Fibroblast of the conjunctiva (primary cell): ENCODE results near the gene TPBGL.
"Not testable (repeated sequence)": the region's sequence is repeated elsewhere in the genome, so short reads cannot be mapped to it uniquely, and the experiment has no call there.

ENCODE experiments used
- DNase-seq: peaks from one replicate; pipeline ENCODE4 v3.0.0-alpha.2; 2010; ENCODE audit warnings: low read depth

Gene TPBGL

DNA sequence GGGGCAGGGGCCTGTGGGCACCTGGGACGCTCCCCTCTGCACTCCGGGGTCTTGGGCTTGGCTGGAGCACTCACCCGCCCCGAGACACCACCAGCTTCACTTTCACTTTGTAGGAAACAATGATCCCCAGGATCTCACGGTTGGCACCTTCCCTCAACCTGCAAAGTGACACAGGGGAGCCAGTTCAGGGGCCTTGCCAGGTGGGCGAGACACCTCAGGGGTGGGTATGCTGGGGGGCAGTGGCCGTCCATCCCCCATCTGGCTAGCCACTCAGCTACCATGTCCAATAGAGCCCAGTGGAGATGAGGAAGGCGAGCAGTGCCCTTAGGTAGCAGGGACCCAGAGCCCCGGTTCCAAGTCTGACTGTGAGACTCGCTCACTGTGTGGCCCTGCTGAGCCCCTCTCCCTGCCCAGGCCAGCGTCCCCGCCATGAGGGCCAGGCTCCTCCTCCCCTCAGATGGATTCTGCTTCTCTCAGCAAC lies 32.3 kb downstream of the TPBGL start:
- DNase-seq: no peak

DNA sequence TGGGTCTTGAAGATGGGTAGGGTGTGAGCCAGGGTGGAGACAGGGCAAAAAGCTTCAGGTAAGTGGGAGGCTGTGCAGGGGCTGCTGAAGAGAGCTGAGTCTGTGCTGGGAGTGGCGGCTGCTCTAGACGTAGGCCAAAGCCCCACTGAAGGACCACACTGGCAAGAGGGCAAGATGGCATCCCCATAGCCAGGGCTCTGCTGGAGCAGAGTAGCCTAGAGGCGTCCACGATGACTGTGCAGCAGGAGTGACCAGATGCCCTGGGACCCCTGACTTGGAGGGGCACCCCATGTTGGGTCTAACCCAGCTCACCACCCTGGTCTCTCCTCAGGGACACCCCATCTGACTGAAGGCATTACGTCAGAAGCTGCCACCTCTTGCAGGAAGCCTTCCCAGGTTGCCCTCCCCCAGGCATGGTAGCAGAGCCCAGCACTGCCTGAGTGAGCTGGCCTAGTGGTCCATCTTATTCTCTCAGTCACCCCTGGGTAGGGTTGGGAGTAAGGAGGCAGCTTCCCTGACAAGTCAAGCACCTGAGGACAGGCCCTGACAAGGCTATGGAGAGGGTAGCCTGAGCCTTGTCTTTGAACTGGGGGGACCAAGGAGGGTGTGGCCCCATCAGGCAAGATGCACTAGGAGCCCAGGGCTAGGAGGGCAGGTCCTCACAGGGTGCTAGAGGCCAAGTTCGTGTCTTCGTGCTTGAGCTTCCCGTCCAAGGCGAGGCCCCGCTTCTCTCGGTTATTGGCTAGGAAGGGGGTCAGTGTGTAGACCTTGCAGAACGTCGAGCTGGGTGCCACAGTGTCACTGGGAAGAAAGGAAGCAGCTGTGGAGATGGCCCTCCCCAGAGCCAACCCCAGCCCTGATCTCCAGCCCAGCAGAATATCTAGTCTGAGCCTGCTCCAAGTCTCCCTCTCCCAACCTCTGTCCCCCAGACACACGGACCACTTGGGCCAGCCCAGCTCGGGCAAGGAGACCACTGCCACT lies 33.1 kb downstream of the TPBGL start:
- DNase-seq: no peak

DNA sequence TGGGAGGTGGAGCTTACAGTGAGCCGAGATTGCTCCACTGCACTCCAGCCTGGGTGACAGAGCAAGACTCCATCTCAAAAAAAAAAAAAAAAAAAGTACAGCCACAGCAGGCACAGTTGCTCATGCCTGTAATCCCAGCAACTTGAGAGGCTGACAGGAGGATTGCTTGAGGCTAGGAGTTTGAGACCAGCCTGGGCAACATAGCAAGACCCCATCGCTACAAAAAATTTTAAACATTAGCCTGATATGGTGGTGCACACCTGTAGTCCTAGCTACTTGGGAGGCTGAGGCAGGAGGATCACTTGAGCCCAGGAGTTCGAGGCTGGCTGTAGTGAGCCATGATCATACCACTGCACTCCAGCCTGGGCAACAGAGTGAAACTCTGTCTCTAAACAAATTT lies 34.1 kb downstream of the TPBGL start:
- not testable (repeated sequence) for DNase-seq

DNA sequence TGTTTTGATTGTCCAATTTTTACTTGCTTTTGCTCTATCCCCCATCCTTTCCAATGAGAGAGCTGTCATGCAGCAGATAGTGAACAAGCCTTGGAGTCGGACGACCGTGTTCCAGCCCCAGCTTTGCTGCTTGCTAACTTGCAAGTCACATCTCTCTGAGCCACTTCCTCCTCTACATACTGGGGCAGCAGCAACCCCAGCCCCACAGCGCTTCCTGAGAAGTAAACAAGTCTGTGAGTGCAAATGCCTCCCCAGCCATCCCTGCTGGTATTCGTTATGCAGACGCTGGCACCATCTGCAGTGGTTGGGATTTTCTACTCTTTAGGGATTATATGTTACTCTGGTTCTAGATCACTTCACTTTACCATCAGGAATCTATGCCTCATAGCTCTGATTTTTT lies 35.0 kb downstream of the TPBGL start:
- no peak for DNase-seq

DNA sequence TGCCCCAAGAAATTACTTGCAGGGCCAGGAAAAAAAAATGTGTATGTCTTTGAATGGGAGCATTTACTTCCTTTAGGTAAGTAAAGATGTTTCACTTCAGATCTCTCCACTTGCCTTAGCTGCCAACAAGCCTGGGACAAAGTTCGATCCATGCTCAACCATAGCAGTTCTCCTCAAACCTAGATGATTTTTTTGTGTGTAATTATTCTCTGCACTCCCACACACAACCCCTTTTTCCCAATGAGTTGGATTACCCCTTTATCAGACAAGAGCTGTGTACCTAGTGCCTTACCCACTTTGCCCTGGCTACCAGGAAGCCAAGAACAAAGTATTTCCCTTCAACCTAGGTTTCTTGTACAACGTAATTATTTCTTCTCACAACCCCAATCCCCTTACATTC lies 35.6 kb downstream of the TPBGL start:
- no peak for DNase-seq

DNA sequence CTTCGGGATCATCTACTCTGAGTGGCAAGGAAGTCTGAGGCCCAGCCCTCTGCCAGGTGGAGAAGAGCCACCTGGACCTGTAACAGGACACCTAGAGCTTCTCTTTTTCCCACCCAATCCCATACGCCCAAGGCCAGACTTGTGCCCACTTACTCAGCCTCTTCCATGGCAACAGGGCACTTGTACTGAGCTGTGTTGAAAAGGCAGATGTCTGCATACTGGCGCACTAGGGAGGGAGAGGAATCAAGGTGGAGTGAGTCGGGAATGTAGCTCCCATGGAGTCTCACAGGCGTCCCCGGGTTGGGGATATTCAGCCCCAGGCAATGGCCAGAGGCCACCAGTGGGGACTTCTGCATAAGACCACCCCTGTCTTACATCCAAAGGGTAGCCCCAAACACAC lies 36.1 kb downstream of the TPBGL start:
- no peak for DNase-seq

DNA sequence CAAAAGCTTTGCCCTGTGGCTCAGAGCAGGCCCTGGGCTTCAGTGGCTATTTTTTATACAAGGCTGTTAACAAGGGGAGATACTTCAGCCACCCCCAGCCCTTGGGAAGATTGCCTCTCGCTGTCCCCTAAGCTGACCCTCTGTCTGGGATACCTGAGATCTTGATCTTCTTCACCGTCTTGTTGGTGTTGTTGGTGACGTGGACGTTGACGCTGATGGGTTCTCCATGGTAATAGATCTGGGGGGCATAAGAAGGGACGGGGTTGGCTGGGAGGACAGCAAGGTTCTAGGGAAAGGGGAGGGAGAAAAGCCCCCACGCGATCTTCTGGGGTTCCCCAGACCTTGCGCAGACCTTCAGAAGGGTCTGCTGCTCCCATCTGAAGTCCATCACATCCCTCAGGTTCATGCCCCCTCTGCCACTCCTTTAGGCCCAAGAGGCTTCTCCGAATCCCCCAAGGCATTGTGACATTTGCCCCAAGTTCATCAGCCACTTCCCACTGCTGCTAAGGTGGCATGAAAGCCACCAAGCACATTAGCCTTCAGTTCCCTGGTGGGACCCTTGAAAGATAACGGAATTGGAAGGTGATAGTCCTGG lies 36.7 kb downstream of the TPBGL start:
- no peak for DNase-seq

DNA sequence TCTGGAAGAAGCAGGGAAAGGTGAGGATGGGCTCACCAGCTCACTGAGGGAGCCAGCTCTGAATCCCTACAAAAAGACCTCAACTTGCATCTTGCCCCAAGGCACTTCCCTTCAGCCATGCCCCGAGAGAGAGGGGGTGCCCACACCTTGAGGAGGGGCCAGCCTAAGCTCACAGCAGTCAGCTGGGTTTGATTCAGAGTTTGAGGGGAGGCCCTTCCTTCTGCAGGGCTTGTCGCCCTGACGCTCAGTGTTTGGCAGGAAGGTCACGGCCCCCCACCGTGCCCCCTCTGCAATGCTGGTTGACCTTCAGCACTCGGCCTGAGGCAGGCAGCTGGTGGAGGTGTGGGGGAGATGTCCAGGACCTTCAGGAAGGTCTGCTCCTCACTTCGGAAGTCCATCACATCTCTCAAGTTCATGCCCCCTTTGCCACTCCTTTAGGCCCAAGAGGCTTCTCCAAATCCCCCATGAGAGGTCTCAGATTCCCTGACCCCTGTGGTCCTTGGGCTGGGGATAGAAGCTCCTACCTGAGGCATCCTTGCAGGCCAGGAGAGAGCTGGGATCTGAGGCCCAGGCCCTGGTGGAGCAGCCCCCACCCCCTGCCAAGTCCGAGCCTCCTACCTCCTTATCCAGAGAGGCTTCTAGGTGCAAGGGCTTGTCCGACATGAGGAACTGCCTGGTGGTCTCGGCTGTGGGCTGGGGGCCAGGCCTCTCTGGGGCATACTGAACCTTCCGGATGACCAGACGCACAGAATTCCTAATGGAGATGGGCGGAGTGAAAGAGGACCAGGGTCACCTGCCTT lies 37.6 kb downstream of the TPBGL start:
- no peak for DNase-seq

DNA sequence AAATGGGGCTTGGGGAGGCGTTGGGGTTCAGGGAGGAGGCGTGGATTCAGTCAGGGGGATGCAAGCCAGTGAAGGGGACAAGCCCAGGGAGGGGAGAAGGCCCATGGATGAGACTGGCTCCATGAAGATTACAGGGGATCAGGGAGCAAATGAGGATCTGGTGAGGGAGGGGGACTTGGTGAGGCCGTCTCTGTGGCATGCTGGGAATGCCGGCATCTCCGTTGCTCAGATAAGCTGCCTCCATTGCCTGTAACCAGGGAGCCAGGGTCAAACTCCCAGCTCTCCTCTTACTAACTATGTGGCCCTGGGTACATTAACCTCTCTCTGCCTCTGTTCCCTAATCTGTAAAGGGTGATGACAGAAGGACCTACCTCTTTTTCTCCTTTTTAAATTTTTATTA lies 38.7 kb downstream of the TPBGL start:
- no peak for DNase-seq

DNA sequence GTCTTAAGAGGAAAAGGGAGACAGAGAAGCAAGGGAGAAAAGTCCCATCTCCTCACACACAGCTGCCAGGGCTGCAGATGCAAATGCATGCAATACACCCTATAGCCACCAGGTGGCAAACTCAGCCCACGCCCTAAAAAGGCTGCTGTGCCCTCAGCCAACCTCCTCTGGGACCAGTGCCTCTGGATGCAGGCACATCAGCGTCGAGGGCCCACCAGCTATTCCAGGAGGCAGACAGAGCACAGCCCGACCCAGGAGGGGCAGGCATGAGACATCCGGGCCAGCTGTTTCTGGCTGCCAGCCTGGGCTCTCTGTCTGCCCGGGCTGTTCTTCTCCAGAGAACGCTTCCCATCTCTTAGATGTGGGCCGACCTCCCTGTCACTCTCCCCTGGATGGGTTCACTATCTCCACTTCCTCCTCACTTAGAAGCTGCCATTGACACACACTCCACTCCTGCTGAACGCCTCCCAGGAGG lies 39.7 kb downstream of the TPBGL start:
- DNase-seq: peak; percentile 43

DNA sequence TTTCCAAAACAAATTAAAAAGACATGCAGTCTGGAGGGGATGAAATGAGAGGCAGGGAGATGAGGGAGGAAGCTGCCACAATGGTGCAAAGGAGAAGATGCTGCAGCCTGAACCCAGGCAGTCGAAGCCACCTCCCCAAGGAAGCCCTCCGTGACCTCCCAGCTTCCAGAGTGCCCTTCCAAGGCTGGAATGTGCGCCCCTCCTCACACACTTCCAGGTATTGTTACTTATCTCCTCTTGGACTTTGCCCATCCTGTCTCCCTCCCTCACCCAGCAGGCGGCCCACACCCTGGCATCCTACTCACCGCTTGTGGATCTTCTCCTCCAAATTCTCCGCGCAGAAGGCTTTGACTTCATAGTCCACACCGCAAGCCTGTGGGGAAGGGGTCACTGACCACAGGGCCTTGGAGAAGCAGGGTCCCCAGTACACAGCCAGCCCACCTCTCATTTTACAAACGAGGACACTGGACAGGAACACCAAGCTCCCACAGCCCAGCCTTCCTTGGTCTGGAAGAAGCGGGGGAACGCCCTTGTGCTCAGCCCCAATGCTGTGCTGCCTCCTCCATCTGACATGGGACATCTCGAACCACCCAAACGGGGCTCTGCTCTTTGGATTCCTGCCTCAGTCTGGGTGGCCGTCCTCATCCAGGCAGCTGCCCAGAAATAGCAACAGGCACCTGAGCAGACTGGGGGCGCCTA lies 40.3 kb downstream of the TPBGL start:
- DNase-seq: no peak

DNA sequence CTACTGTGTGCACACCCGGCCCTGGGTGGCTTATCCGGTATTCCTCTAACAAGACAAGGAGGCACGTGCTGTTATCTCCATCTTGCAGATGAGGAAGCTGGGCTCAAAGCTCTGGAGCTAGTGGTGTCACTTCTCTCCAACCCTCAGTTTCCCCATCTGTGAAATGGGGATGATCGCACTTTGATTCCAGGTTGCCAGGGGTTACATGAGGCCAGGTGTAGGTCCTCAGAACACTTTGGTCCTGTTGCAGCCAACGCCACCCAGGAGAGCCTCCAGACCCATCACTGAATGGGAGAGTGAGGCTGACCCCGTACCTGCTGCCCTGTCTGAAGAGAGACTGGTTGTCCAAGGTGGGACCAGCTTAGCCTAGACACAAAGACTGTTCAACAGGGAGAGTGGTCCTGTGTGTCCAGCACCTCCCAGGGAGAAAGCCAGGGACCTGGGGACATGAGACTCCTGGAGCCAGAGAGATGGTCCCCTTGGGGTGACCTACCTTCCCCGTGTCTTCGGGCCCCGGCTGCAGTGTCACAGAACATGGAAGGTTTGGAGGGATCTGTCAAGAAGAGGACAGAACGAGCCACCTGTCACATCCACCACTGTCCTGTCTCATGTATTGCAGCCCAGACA lies 41.0 kb downstream of the TPBGL start:
- DNase-seq: no peak

DNA sequence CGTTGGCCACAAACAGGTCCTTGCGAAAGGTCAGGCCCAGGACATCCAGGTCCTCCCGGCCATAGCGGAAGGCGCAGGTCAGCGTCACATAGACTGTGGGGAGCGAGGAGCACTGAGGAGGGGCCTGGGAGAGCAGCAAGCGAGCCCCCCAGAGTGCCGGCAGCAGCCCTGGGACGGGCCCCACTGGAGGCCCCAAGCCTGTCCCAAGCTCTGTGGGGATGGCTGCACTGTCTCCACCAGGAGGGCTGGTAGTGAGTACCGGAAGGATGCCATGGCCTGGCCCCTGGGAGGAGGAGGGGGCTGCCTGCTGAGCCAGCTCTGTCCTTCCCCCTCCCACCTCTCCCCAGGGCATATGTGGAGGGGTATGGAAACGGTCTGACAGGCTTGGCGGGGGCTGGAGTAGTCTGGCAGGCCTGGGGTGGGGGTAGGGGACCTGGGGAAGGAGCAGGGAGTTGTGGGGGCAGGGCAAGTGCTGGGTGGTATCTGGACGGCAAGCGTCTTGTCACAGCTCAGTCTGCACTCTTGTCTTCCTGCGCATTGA lies 42.9 kb downstream of the TPBGL start:
- DNase-seq: no peak

DNA sequence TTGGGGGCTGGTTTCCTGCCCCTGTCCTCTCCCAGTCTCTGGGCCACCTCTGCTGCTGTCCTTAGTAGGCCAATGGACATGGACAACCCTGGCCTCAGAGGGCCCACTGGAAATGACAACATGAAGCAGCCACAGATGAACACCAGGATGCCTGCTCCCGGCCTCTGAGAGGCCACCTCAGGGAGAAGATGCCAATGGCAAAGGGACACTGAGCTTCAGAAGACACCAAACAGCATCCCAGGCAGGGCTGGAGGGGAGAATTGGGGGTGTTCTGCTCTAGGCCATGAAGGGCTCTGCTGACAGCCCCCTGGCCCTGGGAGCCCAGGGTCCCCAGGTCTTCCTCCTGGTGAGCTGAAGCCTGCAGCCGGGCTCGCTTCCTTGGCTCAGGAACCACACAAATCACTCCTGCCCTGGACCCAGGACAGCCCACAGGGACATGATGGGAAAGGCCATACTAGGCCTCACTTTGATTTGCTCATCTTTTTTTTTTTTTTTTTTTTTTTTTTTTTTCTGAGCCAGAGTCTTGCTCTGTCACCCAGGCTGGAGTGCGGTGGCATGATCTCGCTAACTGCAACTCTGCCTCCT lies 45.3 kb downstream of the TPBGL start:
- DNase-seq: no peak

DNA sequence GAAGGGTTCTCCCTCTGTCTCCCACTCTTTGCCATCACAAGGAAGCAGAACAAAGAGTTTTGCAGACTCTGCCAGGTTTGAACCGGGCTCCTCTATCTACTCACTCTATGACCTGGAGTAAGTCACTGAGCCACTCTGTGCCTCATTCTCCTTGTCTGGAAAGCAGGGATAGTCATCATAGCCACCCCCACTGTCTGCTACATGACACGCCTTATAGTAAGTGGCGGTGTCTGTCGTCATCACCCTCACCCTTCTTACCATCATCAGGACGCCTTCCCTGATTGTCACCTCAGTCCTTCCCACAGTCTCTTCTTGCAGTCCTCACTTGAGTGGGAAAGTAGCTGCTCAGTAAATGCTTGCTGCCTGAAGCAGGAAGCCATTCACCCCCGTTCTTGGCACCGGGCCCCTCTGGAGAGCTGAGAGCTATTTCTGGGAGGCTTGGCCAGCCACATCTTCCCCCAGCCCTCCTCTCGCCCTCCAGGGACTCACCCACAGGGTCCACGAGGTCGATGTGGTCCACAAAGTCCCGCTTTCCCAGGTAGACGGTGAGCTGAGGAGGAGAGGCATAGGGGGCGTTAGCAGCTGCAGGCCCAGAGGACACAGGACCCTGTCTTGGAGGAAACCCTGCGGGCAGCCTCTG lies 46.4 kb downstream of the TPBGL start:
- no peak for DNase-seq

DNA sequence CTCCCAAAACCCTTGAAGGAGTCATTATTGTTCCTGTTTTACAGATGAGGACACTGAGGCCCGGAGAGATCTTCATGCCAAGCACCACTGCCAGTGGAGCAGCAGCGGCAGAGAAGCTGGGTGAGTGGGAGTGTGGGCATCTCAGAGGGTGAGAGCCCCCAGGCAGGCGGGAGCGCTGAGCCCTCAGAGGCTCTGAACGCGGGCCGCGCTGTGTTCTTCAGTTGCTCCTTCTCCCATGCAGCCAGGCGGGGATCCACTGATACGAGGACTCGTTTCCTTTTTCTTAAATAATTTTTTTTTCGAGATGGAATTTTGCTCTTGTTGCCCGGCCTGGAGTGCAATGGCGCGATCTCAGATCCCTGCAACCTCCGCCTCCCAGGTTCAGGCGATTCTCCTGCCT lies 47.0 kb downstream of the TPBGL start:
- DNase-seq: no peak

DNA sequence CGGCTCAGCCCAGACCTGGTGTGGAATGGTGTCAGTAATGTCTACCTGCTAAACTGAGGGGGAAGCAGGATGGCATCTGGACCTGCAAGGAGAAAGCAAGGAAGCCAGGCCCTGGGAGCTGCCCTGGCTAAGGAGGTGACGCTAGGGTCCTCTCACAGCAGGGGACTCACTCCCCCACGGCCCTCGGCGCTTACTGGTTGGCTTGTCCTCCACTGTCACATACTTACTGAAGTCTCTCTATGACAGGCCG lies 48.9 kb downstream of the TPBGL start:
- DNase-seq: no peak

DNA sequence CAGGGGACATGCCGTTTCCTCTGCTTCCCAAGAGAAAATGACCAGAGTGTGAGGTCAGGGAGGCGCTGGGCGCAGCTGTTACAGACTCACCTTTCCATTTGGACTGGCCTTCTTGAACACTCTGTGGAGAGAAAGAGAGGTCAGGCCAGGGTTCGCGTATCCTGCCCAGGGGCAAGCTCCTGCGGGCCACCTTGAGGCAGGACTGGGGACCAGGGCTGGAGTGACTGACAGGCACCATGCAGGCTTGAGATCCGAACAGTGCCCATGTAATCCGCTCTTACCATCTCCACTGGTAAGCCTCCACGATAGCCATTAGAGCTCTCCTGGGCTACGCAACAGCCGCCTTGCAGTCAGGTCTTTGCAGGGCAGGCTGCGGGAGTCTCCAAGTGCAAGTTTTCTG lies 49.3 kb downstream of the TPBGL start:
- no peak for DNase-seq

DNA sequence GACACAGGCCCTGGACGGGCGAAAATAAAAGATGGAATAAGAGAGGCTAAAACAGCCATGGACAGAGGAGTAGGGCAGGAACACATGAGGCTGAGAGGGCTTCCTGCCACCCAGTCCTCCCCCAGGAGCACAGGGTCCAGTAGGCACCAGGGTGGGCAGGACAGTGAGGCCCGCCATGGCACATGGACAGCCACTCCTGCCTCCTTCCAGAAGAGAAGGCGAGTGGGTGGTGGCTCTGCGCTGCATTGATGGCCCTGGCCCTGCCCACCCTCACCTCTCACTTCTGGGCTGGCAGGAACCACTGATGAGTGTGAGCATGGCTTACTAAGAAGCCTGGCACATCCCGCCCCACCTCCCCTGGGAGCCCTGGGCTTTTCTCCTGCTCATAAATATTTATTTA lies 51.2 kb downstream of the TPBGL start:
- DNase-seq: no peak

DNA sequence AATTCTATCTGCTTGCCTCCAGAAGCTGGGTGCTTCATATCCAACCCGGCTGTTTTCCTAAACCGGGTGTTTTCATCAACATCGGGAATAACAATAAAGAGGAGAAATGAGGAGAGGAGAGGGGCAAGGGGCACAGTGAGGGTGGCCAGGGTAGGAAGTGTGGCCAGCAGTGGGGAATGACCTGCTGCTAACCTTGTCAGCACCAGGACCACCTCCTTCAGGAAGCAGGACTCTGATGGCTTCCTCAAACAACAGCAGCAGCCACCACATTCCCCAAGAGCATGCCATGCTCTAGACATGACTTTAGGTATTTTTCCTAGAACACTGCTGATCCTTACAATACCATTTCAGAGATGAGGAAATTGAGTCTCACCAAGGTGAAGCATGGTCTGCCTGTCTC lies 52.4 kb downstream of the TPBGL start:
- no peak for DNase-seq
